BLaER1 (cell line): Measurements from ENCODE around the gene MAPRE2.

Source experiments
- H3K27ac ChIP-seq: shearing (Covaris generic); formaldehyde crosslinking; 2 replicates; pipeline ENCODE4 v1.8.1; 2022
- H3K27me3 ChIP-seq: shearing (Covaris generic); formaldehyde crosslinking; 2 replicates; pipeline ENCODE4 v1.8.1; 2022
- H3K36me3 ChIP-seq: shearing (Covaris generic); formaldehyde crosslinking; 2 replicates; pipeline ENCODE4 v1.8.1; 2022
- H3K4me1 ChIP-seq: shearing (Covaris generic); formaldehyde crosslinking; 2 replicates; pipeline ENCODE4 v1.8.1; 2022
- H3K4me2 ChIP-seq: shearing (Covaris generic); formaldehyde crosslinking; 2 replicates; pipeline ENCODE4 v1.8.1; 2022
- H3K4me3 ChIP-seq: shearing (Covaris generic); formaldehyde crosslinking; 2 replicates; pipeline ENCODE4 v1.8.1; 2022
- H3K9ac ChIP-seq: shearing (Covaris generic); formaldehyde crosslinking; 2 replicates; pipeline ENCODE4 v1.8.1; 2022
- H3K9me3 ChIP-seq: shearing (Covaris generic); formaldehyde crosslinking; 2 replicates; pipeline ENCODE4 v1.8.1; 2022
- H4K20me1 ChIP-seq: shearing (Covaris generic); formaldehyde crosslinking; 2 replicates; pipeline ENCODE4 v1.8.1; 2022
- Cebpa-rat ChIP-seq: shearing (Covaris generic); IDR thresholded peaks from 2 replicates; pipeline ENCODE4 v1.8.1; 2022

The MAPRE2 gene

GRCh38 chr18:35110554-35111485 lies 69.6 kb downstream of the MAPRE2 start:
- Histone ChIP-seq H3K27ac (no peak overlapping the region), H3K9ac (no peak overlapping the region), H4K20me1 (peaks cover 10% of the 10 kb centered on the region; the same call in 1 of the 2 replicates), H3K27me3 (no peaks in the 10 kb centered on the region), H3K36me3 (peaks cover 29% of the 10 kb centered on the region), H3K4me2 (no peak overlapping the region), H3K4me3 (no peak overlapping the region), H3K4me1 (peaks cover 6% of the 10 kb centered on the region; the same call in 1 of the 2 replicates), H3K9me3 (peaks cover 32% of the 10 kb centered on the region)
- TF ChIP-seq Cebpa-rat, result no peak

GRCh38 chr18:35112696-35113095 lies 71.5 kb downstream of the MAPRE2 start:
- no peak overlapping the region for H3K27ac ChIP-seq
- H3K36me3 ChIP-seq, result peaks cover 38% of the 10 kb centered on the region
- peaks cover 11% of the 10 kb centered on the region; the same call in 1 of the 2 replicates for H3K4me1 ChIP-seq
- H3K9ac ChIP-seq, result no peak overlapping the region
- no peak overlapping the region for H3K4me3 ChIP-seq
- H3K9me3 ChIP-seq, result peaks cover 28% of the 10 kb centered on the region
- H3K27me3 ChIP-seq, result no peaks in the 10 kb centered on the region
- no peak for TF ChIP-seq Cebpa-rat
- no peak overlapping the region for H3K4me2 ChIP-seq
- peaks cover 24% of the 10 kb centered on the region; the same call in 1 of the 2 replicates for H4K20me1 ChIP-seq

GRCh38 chr18:35114305-35114704 lies 73.1 kb downstream of the MAPRE2 start:
- Histone ChIP-seq H4K20me1 (peaks cover 38% of the 10 kb centered on the region; the same call in 1 of the 2 replicates), H3K9me3 (peaks cover 23% of the 10 kb centered on the region), H3K27ac (no peak overlapping the region), H3K36me3 (peaks cover 42% of the 10 kb centered on the region; the same call in 1 of the 2 replicates), H3K27me3 (no peaks in the 10 kb centered on the region), H3K9ac (no peak overlapping the region), H3K4me3 (no peak overlapping the region), H3K4me2 (no peak overlapping the region), H3K4me1 (peaks cover 18% of the 10 kb centered on the region; the same call in 1 of the 2 replicates)
- TF ChIP-seq Cebpa-rat, result no peak

GRCh38 chr18:35116784-35117318 lies 75.6 kb downstream of the MAPRE2 start:
- TF ChIP-seq Cebpa-rat, result no peak
- Histone ChIP-seq H3K9me3 (peaks cover 9% of the 10 kb centered on the region), H4K20me1 (peaks cover 41% of the 10 kb centered on the region; the same call in 1 of the 2 replicates), H3K27ac (no peak overlapping the region), H3K36me3 (peaks cover 30% of the 10 kb centered on the region; the same call in 1 of the 2 replicates), H3K9ac (no peak overlapping the region), H3K4me2 (no peak overlapping the region), H3K4me3 (no peak overlapping the region), H3K4me1 (peaks cover 23% of the 10 kb centered on the region), H3K27me3 (no peaks in the 10 kb centered on the region)

- H3K4me2 ChIP-seq, result no peak overlapping the region
- no peak overlapping the region for H3K27ac ChIP-seq
- 0 out of 2 replicates have a peak, but pooled peaks cover 5% of the 10 kb centered on the region for H3K9me3 ChIP-seq
- H3K4me3 ChIP-seq, result no peak overlapping the region
- no peaks in the 10 kb centered on the region for H3K27me3 ChIP-seq
- peaks cover 41% of the 10 kb centered on the region; the same call in 1 of the 2 replicates for H4K20me1 ChIP-seq
- no peak overlapping the region for H3K9ac ChIP-seq
- TF ChIP-seq Cebpa-rat, result no peak
- H3K4me1 ChIP-seq, result peaks cover 29% of the 10 kb centered on the region
- peaks cover 25% of the 10 kb centered on the region; the same call in 1 of the 2 replicates for H3K36me3 ChIP-seq
Observed at GRCh38 chr18:35117372-35117771, 76.2 kb downstream of the MAPRE2 start.

GRCh38 chr18:35117951-35118411 lies 76.8 kb downstream of the MAPRE2 start:
- peaks cover 41% of the 10 kb centered on the region; the same call in 1 of the 2 replicates for H4K20me1 ChIP-seq

GRCh38 chr18:35118641-35119040 lies 77.4 kb downstream of the MAPRE2 start:
- H3K36me3 ChIP-seq, result peaks cover 24% of the 10 kb centered on the region
- no peak overlapping the region for H3K4me2 ChIP-seq
- peaks cover under 1% of the 10 kb centered on the region for H3K9me3 ChIP-seq
- H3K9ac ChIP-seq, result no peak overlapping the region
- peaks cover 41% of the 10 kb centered on the region for H3K4me1 ChIP-seq
- H3K27me3 ChIP-seq, result no peaks in the 10 kb centered on the region
- H3K27ac ChIP-seq, result no peak overlapping the region
- no peak overlapping the region for H3K4me3 ChIP-seq
- no peak for TF ChIP-seq Cebpa-rat
- H4K20me1 ChIP-seq, result peaks cover 41% of the 10 kb centered on the region; the same call in 1 of the 2 replicates

More at GRCh38 chr18:35117951-35118411, 76.8 kb downstream of the MAPRE2 start:
- Histone ChIP-seq H3K4me3 (no peak overlapping the region), H3K4me2 (no peak overlapping the region), H3K9me3 (0 out of 2 replicates have a peak, but pooled peaks cover 2% of the 10 kb centered on the region), H3K36me3 (peaks cover 24% of the 10 kb centered on the region; the same call in 1 of the 2 replicates), H3K9ac (no peak overlapping the region), H3K4me1 (peaks cover 35% of the 10 kb centered on the region), H3K27me3 (no peaks in the 10 kb centered on the region), H3K27ac (no peak overlapping the region)
- no peak for TF ChIP-seq Cebpa-rat

- H3K4me3 ChIP-seq, result no peak overlapping the region
- peaks cover 41% of the 10 kb centered on the region for H3K4me1 ChIP-seq
- TF ChIP-seq Cebpa-rat, result no peak
- H4K20me1 ChIP-seq, result peaks cover 30% of the 10 kb centered on the region; the same call in 1 of the 2 replicates
- H3K4me2 ChIP-seq, result no peak overlapping the region
- H3K27me3 ChIP-seq, result no peaks in the 10 kb centered on the region
- H3K9ac ChIP-seq, result no peak overlapping the region
- no peak overlapping the region; the same call in 1 of the 2 replicates for H3K27ac ChIP-seq
- peaks cover 42% of the 10 kb centered on the region for H3K36me3 ChIP-seq
- H3K9me3 ChIP-seq, result peaks cover 11% of the 10 kb centered on the region
Observed at GRCh38 chr18:35121038-35121437, 79.8 kb downstream of the MAPRE2 start.

- Histone ChIP-seq H3K27ac (peak overlapping the region; percentile 83; the same call in 1 of the 2 replicates), H3K27me3 (no peaks in the 10 kb centered on the region), H3K36me3 (peaks cover 40% of the 10 kb centered on the region), H3K4me1 (peaks cover 41% of the 10 kb centered on the region), H3K4me2 (peak overlapping the region; percentile 87), H4K20me1 (peaks cover 25% of the 10 kb centered on the region; the same call in 1 of the 2 replicates), H3K9me3 (peaks cover 11% of the 10 kb centered on the region), H3K9ac (no peak overlapping the region), H3K4me3 (no peak overlapping the region)
- no peak for TF ChIP-seq Cebpa-rat
Observed at GRCh38 chr18:35121531-35121930, 80.3 kb downstream of the MAPRE2 start.
